Vagina (tissue), 2 donors: ENCODE results near the gene TGFBR3.

ENCODE experiments used
- POLR2A ChIP-seq, 2 donors: fragments of 450-650 bp; IDR thresholded peaks; one replicate each; pipeline ENCODE4 v1.6.1; 2017; ENCODE audit warnings: antibody characterized with exemption in 2 of 2, mild to moderate bottlenecking in 2 of 2, moderate library complexity in 2 of 2
- POLR2AphosphoS5 ChIP-seq, 2 donors: sonication (generic); formaldehyde crosslinking; IDR thresholded peaks; one replicate each; pipeline ENCODE4 v1.9.0; 2017; ENCODE audit warnings: antibody characterized with exemption in 2 of 2, mild to moderate bottlenecking in 2 of 2, low read depth in 1 of 2; ENCODE audit not compliant: insufficient read depth in 1 of 2
- TF ChIP-seq, protein P1 (sequence below), 3 experiments: fragments of 450-650 bp in 2 of 3; fragments of 200-600 bp in 1 of 3; sonication (generic) in 1 of 3; IDR thresholded peaks; one replicate each; pipeline ENCODE4 v1.5.1; 2017 to 2019; ENCODE audit warnings: antibody characterized with exemption in 3 of 3, mild to moderate bottlenecking in 2 of 3, moderate library complexity in 2 of 3

DNA sequence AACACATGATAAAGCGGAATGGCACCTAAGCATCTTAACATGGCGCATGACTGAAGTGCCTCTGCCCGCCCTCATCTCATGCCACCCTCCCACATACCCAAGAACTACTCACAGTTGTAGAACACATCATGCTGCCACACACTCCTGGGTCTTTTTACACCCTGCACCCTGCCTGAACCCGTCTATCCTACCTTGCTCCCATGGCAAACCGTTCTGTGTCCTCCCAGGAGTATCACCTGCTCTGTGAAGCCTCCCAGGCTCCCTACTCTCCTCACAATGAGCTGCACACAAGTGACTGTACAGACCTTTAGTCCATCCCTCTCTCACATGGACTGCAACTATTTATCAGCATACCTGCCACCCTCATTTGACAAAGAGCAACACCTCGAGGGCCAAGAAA, 144.0 kb downstream of the TGFBR3 start:
- TF ChIP-seq POLR2A (IDR thresholded peaks at IDR 0.05) (no peak), POLR2AphosphoS5 (IDR thresholded peaks at IDR 0.05; ENCODE audit: insufficient read depth in 1 of 2, low read depth in 1 of 2) (no peak)
- TF ChIP-seq, protein P1, sequence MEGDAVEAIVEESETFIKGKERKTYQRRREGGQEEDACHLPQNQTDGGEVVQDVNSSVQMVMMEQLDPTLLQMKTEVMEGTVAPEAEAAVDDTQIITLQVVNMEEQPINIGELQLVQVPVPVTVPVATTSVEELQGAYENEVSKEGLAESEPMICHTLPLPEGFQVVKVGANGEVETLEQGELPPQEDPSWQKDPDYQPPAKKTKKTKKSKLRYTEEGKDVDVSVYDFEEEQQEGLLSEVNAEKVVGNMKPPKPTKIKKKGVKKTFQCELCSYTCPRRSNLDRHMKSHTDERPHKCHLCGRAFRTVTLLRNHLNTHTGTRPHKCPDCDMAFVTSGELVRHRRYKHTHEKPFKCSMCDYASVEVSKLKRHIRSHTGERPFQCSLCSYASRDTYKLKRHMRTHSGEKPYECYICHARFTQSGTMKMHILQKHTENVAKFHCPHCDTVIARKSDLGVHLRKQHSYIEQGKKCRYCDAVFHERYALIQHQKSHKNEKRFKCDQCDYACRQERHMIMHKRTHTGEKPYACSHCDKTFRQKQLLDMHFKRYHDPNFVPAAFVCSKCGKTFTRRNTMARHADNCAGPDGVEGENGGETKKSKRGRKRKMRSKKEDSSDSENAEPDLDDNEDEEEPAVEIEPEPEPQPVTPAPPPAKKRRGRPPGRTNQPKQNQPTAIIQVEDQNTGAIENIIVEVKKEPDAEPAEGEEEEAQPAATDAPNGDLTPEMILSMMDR (IDR thresholded peaks at IDR 0.05), result no peak
